Stimulated activated CD4-positive, alpha-beta T cell treated with anti-CD3 and anti-CD28 coated beads, Interleukin-1b, Interleukin-23, amount 100 ng/mL, for 24 hours (primary cell): ENCODE data around the gene SLIT2.

Source experiments
- DNase-seq, 4 experiments: peaks; one replicate each; pipeline ENCODE4 v3.0.0-alpha.2; 2020; ENCODE audit warnings: low read depth in 4 of 4, low spot score in 1 of 4

The SLIT2 gene

GRCh38 chr4:20298986-20299385, 47.3 kb downstream of the SLIT2 start:
- DNase-seq, result no peak

GRCh38 chr4:20299515-20299914, 47.8 kb downstream of the SLIT2 start:
- DNase-seq, result no peak

- no peak for DNase-seq
Measured at GRCh38 chr4:20301161-20301560, 49.5 kb downstream of the SLIT2 start.
